H1 (cell line): ENCODE data around the gene MBTPS2. TPM values are rescaled to one million over a fixed set of nuclear protein-coding genes. Genes with fewer than 3 reads are reported as not detected.

Experiments
- EGR1 ChIP-seq: IDR thresholded peaks from 2 replicates; pipeline ENCODE4 v1.6.1; 2011; ENCODE audit warnings: low read depth, low read length, borderline replicate concordance
- RNF2 ChIP-seq: fragments of 200-900, 300-1000 bp; sonication (generic); IDR thresholded peaks from 2 replicates; pipeline ENCODE4 v1.7.1; 2016; ENCODE audit warnings: borderline replicate concordance, low read depth, mild to moderate bottlenecking, antibody characterized with exemption, low read length; ENCODE audit not compliant: poor library complexity, severe bottlenecking; ENCODE audit errors: missing control alignments
- SP1 ChIP-seq: IDR thresholded peaks from 2 replicates; pipeline ENCODE4 v1.6.1; 2011; ENCODE audit warnings: low read depth, low read length
- SP2 ChIP-seq: IDR thresholded peaks from 2 replicates; pipeline ENCODE4 v1.6.1; 2012; ENCODE audit warnings: mild to moderate bottlenecking, low read length, inconsistent platforms
- polyA plus RNA-seq, 7 experiments: library from polyadenylated mRNA; depleted of rRNA in 3 of 7; stranded (reverse) in 5 of 7; unstranded in 2 of 7; fragments of >200 nt in 5 of 7; fragments of 200-250 nt in 2 of 7; gene quantifications; 1 replicate in 5 of 7; 2 replicates in 1 of 7; 4 replicates in 1 of 7; pipeline versions ENCODE4 v1.2.1 to v1.2.3, GENCODE V29; 2011 to 2013; ENCODE audit warnings: missing spikeins in 2 of 7, mixed read lengths in 2 of 7
- total RNA-seq: library from RNA; stranded (reverse); fragmentation: NEBNext Ultra II Directional; extraction: Animal tissue kit (Norgen Biotek cat#: 25700); gene quantifications from 2 replicates; pipeline ENCODE4 v1.2.1, GENCODE V29; 2021

MBTPS2 gene
- total and polyA plus RNA-seq, 2 of the 8 experiments (the other 6 are each of a cell fraction or from before 2014, with no cell fraction given): 4.3 to 7.4 TPM

DNA sequence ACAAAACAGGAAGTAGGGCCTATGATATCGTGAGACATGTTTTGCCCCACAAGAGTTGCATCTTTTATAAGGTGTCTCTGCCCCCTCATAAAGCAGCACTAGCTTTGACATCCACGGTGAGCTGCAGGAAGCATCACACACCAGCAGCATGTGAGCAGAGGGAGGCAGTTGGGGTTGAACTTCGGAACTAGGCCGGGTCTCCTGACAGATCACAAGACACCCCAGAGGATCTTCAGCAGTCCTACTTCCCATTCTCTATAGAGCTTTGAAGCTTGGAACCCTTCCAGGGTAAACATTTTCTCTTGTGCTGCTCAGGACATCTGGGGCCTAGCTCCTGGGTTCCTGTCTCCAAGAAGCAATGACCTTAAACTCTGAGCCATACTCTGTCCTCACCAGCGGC lies 43.8 kb downstream of the MBTPS2 start (continued):
- TF ChIP-seq SP1: no peak
- no peak for TF ChIP-seq RNF2
- TF ChIP-seq EGR1: no peak
- TF ChIP-seq SP2: no peak
